ENCODE data around the gene BMPR1B. TPM values are rescaled to one million over a fixed set of nuclear protein-coding genes. Genes with fewer than 3 reads are reported as not detected.

Gene BMPR1B
- total RNA-seq, 1 experiment from 2014 or later = 0.35 TPM

- no peak overlapping the region for H4K8ac ChIP-seq (replicated peaks; ENCODE audit: insufficient read length, low read depth, low read length)
- no CpG with 5 or more reads among the region's 2 CpGs for WGBS (ENCODE audit: extremely low coverage, insufficient read length, low lambda C conversion rate)
- H3K9me3 ChIP-seq (ENCODE audit: control insufficient read depth, low read depth, low read length) = peaks cover 8% of the 10 kb centered on the region
- H3K9ac ChIP-seq (ENCODE audit: extremely low read depth, insufficient read length, low read length) = no peak overlapping the region
- H2AFZ ChIP-seq (ENCODE audit: low read length) = no peak overlapping the region
- no peak for TF ChIP-seq CTCF (conservative IDR thresholded peaks at IDR 0.05)
- no peak overlapping the region for H3K56ac ChIP-seq (ENCODE audit: insufficient read length, low read depth, low read length)
- no peaks in the 10 kb centered on the region for H3K23me2 ChIP-seq (ENCODE audit: insufficient read length, low read depth, low read length, poor library complexity, severe bottlenecking)
- no peak overlapping the region for H3T11ph ChIP-seq (ENCODE audit: low read length)
- no peak overlapping the region for H3K27ac ChIP-seq (ENCODE audit: insufficient read length, low read depth, low read length)
- H3K23ac ChIP-seq (ENCODE audit: insufficient read length, low read depth, low read length) = no peak overlapping the region
- no peak overlapping the region for H2BK120ac ChIP-seq (ENCODE audit: low read depth, low read length, poor library complexity, severe bottlenecking)
- Mint-ChIP-seq H3K36me3 (ENCODE audit: insufficient read depth in 1 of 3, low read depth in 3 of 3) (peaks cover 22 to 29% (median 22%) of the 10 kb centered on the region in 3 experiments), H3K4me3 (no peak overlapping the region), H3K27ac (no peak overlapping the region), H3K27me3 (ENCODE audit: low read depth) (no peaks in the 10 kb centered on the region), H3K4me1 (peaks cover 0 to 3% of the 10 kb centered on the region in 2 experiments; a peak in 2 of 4 replicates), H3K9me3 (peaks cover 24 to 29% of the 10 kb centered on the region in 2 experiments)
- H3K4me2 ChIP-seq (ENCODE audit: insufficient read depth, insufficient read length, low read length) = no peak overlapping the region
- DNase-seq = no peak
- no peak overlapping the region for H3K14ac ChIP-seq (ENCODE audit: insufficient read depth, low read length)
- H3K27me3 ChIP-seq (ENCODE audit: insufficient read depth, low read length) = no peaks in the 10 kb centered on the region
- no peaks in the 10 kb centered on the region for H3K79me1 ChIP-seq (ENCODE audit: insufficient read depth, low read depth, low read length, poor library complexity, severe bottlenecking)
- H2BK12ac ChIP-seq (ENCODE audit: insufficient read length, low read depth, low read length) = no peak overlapping the region
- no peak overlapping the region for H3K4ac ChIP-seq (ENCODE audit: low read depth, low read length)
- no peak overlapping the region for H2BK5ac ChIP-seq (ENCODE audit: insufficient read length, low read length)
- no peak overlapping the region for H2AK5ac ChIP-seq (ENCODE audit: insufficient read length, low read length)
- H2BK15ac ChIP-seq (ENCODE audit: low read depth, low read length) = no peak overlapping the region
- H4K91ac ChIP-seq (ENCODE audit: insufficient read length, low read depth, low read length) = no peak overlapping the region
- H3K4me1 ChIP-seq (ENCODE audit: insufficient read depth, low read length) = no peaks in the 10 kb centered on the region
- no peaks in the 10 kb centered on the region for H3K79me2 ChIP-seq (ENCODE audit: insufficient read depth, low read length)
- no peak overlapping the region for H2BK20ac ChIP-seq (ENCODE audit: low read depth, low read length, poor library complexity, severe bottlenecking)
- H4K5ac ChIP-seq (ENCODE audit: insufficient read length, low read depth, low read length) = no peak overlapping the region
- no peaks in the 10 kb centered on the region for H4K20me1 ChIP-seq (ENCODE audit: control insufficient read depth, insufficient read depth, insufficient read length)
- no peak overlapping the region for H3K18ac ChIP-seq (ENCODE audit: insufficient read length, low read depth, low read length)
These were observed 159.4 kb downstream of the BMPR1B start for GRCh38 chr4:94917146-94917545.

All from H9 (cell line).